Measurements from ENCODE around the gene APOE.
"Not testable (repeated sequence)": the region's sequence is repeated elsewhere in the genome, so short reads cannot be mapped to it uniquely, and the experiment has no call there.

APOE gene

GRCh38 chr19:44905437-44906160, at the start of gene APOE:
Gene APOE (plus strand): TSS chr19:44905796. CDS start chr19:44906625, 829 bp downstream.
- no peak for DNase-seq (ENCODE audit: low spot score)
- in situ Hi-C loops (cut with MboI; ENCODE audit: low sequenced_read_pairs, unreplicated experiment): no loop called here
- no peak for TF ChIP-seq CTCF (IDR thresholded peaks at IDR 0.05; ENCODE audit: borderline replicate concordance, control extremely low read depth, extremely low read depth, insufficient read depth, missing control alignments)

- no peak for TF ChIP-seq CTCF (IDR thresholded peaks at IDR 0.05; ENCODE audit: borderline replicate concordance, control extremely low read depth, extremely low read depth, insufficient read depth, missing control alignments)
- in situ Hi-C loops (cut with MboI; ENCODE audit: low sequenced_read_pairs, unreplicated experiment): no loop called here
- DNase-seq (ENCODE audit: low spot score): no peak
Observed at GRCh38 chr19:44856421-44857083, 49.0 kb upstream of the APOE start.

GRCh38 chr19:44857837-44858236, 47.8 kb upstream of the APOE start:
- DNase-seq (ENCODE audit: low spot score): no peak
- in situ Hi-C loops (cut with MboI; ENCODE audit: low sequenced_read_pairs, unreplicated experiment): no loop called here
- TF ChIP-seq CTCF (IDR thresholded peaks at IDR 0.05; ENCODE audit: borderline replicate concordance, control extremely low read depth, extremely low read depth, insufficient read depth, missing control alignments): no peak

- in situ Hi-C loops (cut with MboI; ENCODE audit: low sequenced_read_pairs, unreplicated experiment): not testable (repeated sequence)
Observed at GRCh38 chr19:44861576-44861975, 44.0 kb upstream of the APOE start.

GRCh38 chr19:44863990-44864389, 41.6 kb upstream of the APOE start:
- in situ Hi-C loops (cut with MboI; ENCODE audit: low sequenced_read_pairs, unreplicated experiment): no loop called here
- DNase-seq (ENCODE audit: low spot score): no peak
- no peak for TF ChIP-seq CTCF (IDR thresholded peaks at IDR 0.05; ENCODE audit: borderline replicate concordance, control extremely low read depth, extremely low read depth, insufficient read depth, missing control alignments)

More at GRCh38 chr19:44861576-44861975, 44.0 kb upstream of the APOE start:
- not testable (repeated sequence) for DNase-seq (ENCODE audit: low spot score)

- TF ChIP-seq CTCF (IDR thresholded peaks at IDR 0.05; ENCODE audit: borderline replicate concordance, control extremely low read depth, extremely low read depth, insufficient read depth, missing control alignments): no peak
Observed at GRCh38 chr19:44865196-44865767, 40.3 kb upstream of the APOE start.

GRCh38 chr19:44866664-44867063, 38.9 kb upstream of the APOE start:
- in situ Hi-C loops (cut with MboI; ENCODE audit: low sequenced_read_pairs, unreplicated experiment): no loop called here
- no peak for DNase-seq (ENCODE audit: low spot score)
- TF ChIP-seq CTCF (IDR thresholded peaks at IDR 0.05; ENCODE audit: borderline replicate concordance, control extremely low read depth, extremely low read depth, insufficient read depth, missing control alignments): no peak

More at GRCh38 chr19:44865196-44865767, 40.3 kb upstream of the APOE start:
- no peak for DNase-seq (ENCODE audit: low spot score)
- in situ Hi-C loops (cut with MboI; ENCODE audit: low sequenced_read_pairs, unreplicated experiment): no loop called here
